Sigmoid colon (tissue), 3 donors: ENCODE measurements around the gene MAGEA6.

Source experiments
- POLR2A ChIP-seq, 2 donors: fragments of 450-650 bp; IDR thresholded peaks; one replicate each; pipeline ENCODE4 v1.6.1; 2016; ENCODE audit warnings: antibody characterized with exemption in 2 of 2, mild to moderate bottlenecking in 2 of 2, moderate library complexity in 2 of 2
- TF ChIP-seq, protein P1 (sequence below), 4 experiments: fragments of 450-650 bp in 3 of 4; fragments of 200-600 bp in 1 of 4; IDR thresholded peaks; one replicate each; pipeline ENCODE4 v1.5.1; 2016 to 2019; ENCODE audit warnings: antibody characterized with exemption in 4 of 4, mild to moderate bottlenecking in 3 of 4, moderate library complexity in 2 of 4

DNA sequence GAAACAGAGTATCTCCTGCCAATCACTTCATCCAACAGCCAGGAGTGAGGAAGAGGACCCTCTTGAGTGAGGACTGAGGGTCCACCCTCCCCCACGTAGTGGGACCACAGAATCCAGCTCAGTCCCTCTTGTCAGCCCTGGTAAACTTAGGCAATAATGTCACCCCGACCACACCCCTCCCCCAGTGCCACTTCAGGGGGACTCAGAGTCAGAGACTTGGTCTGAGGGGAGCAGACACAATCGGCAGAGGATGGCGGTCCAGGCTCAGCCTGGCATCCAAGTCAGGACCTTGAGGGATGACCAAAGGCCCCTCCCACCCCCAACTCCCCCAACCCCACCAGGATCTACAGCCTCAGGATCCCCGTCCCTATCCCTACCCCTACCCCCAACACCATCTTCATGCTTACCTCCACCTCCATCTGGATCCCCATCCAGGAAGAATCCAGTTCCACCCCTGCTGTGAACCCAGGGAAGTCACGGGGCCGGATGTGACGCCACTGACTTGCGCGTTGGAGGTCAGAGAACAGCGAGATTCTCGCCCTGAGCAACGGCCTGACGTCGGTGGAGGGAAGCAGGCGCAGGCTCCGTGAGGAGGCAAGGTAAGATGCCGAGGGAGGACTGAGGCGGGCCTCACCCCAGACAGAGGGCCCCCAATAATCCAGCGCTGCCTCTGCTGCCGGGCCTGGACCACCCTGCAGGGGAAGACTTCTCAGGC is 36.1 kb downstream of the MAGEA6 start, which contains the start of the genes CSAG1 and MAGEA12:
- TF ChIP-seq, protein P1, sequence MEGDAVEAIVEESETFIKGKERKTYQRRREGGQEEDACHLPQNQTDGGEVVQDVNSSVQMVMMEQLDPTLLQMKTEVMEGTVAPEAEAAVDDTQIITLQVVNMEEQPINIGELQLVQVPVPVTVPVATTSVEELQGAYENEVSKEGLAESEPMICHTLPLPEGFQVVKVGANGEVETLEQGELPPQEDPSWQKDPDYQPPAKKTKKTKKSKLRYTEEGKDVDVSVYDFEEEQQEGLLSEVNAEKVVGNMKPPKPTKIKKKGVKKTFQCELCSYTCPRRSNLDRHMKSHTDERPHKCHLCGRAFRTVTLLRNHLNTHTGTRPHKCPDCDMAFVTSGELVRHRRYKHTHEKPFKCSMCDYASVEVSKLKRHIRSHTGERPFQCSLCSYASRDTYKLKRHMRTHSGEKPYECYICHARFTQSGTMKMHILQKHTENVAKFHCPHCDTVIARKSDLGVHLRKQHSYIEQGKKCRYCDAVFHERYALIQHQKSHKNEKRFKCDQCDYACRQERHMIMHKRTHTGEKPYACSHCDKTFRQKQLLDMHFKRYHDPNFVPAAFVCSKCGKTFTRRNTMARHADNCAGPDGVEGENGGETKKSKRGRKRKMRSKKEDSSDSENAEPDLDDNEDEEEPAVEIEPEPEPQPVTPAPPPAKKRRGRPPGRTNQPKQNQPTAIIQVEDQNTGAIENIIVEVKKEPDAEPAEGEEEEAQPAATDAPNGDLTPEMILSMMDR (IDR thresholded peaks at IDR 0.05), result no peak
- no peak for TF ChIP-seq POLR2A (IDR thresholded peaks at IDR 0.05)
